Activated CD8-positive, alpha-beta T cell treated with anti-CD3 and anti-CD28 coated beads for 36 hours (primary cell): ENCODE measurements around the gene ZNF333. TPM values are rescaled to one million over a fixed set of nuclear protein-coding genes. Genes with fewer than 3 reads are reported as not detected.
"Not testable (repeated sequence)": the region's sequence is repeated elsewhere in the genome, so short reads cannot be mapped to it uniquely, and the experiment has no call there.

Experiments
- ATAC-seq: fragments of 200-7000 bp; cut with Tn5 transposase; one replicate; pipeline ENCODE4 v1.10.0; 2021; ENCODE audit warnings: mild to moderate bottlenecking, moderate library complexity
- CTCF ChIA-PET: fragments of 350-600 bp; sonication (Branson Sonifier 250); formaldehyde crosslinking; loops from one replicate; lab custom pipeline; 2021; ENCODE audit warnings: antibody characterized with exemption; lab: Charles Lee
- POLR2A ChIA-PET: fragments of 350-600 bp; sonication (Branson Sonifier 250); formaldehyde crosslinking; loops from one replicate; lab custom pipeline; 2021; ENCODE audit warnings: antibody characterized with exemption; lab: Charles Lee
- DNase-seq: peaks from one replicate; pipeline ENCODE4 v3.0.0-alpha.2; 2020
- H3K27ac Mint-ChIP-seq: one replicate; pipeline ENCODE4 v1.8.0; 2021; ENCODE audit warnings: mild to moderate bottlenecking, mixed read lengths
- H3K27me3 Mint-ChIP-seq: one replicate; pipeline ENCODE4 v1.8.0; 2021; ENCODE audit warnings: mixed read lengths
- H3K36me3 Mint-ChIP-seq: one replicate; pipeline ENCODE4 v1.8.0; 2021; ENCODE audit warnings: low read depth, mixed read lengths
- H3K4me1 Mint-ChIP-seq: one replicate; pipeline ENCODE4 v1.8.0; 2021; ENCODE audit warnings: low read depth, mixed read lengths
- H3K4me3 Mint-ChIP-seq: one replicate; pipeline ENCODE4 v1.8.0; 2021; ENCODE audit warnings: mild to moderate bottlenecking, moderate library complexity, mixed read lengths
- H3K9me3 Mint-ChIP-seq: one replicate; pipeline ENCODE4 v1.8.0; 2021; ENCODE audit warnings: mixed read lengths
- CTCF ChIP-seq: fragments of 200-600 bp; IDR thresholded peaks from one replicate; pipeline ENCODE4 v1.8.0; 2022; ENCODE audit warnings: antibody characterized with exemption, mild to moderate bottlenecking
- intact Hi-C: fragments of 100-400 bp; cut with micrococcal nuclease; formaldehyde crosslinking; loops from one replicate; pipeline ENCODE4 v1.10.0; 2022
- total RNA-seq, 2 experiments: library from RNA; stranded (reverse); gene quantifications; one replicate each; pipeline ENCODE4 v1.2.3, GENCODE V29; 2021

ZNF333 gene
- total RNA-seq, 2 experiments from 2014 or later = 12.2 to 14.0 TPM

DNA sequence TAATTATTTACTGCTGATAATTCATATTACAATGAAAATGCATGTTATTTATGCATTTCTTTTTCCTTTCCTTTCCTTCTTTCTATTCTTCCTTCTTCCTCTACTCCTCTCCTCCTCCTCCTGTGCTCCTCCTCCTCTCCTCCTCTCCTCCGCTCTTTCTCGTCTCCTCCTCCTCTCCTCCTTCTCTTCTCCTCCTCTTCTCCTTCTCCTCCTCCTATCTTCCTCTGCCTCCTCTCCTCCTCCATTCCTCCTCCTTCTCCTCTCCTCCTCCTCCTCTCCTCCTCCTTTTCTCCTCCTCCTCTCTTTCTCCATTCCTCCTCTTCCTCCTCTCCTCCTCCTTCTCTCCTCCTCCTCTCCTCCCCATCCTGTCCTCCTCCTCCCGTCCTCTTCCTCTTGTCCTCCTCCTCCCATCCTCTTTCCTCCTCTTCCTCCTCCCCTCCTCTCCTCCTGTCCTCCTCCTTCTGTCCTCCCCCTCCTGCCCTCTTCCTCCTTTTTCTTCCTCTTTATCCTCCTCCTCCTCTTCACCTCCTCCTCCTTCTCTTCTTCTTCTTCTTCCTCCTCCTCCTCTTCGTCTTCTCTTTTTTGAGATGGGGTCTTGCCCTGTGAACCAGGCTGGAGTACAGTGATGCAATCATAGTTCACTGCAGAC is 73.8 kb downstream of the ZNF333 start:
- Mint-ChIP-seq H3K9me3 (no peaks in the 10 kb centered on the region), H3K36me3 (no peaks in the 10 kb centered on the region), H3K4me1 (no peaks in the 10 kb centered on the region), H3K27me3 (peaks cover 4% of the 10 kb centered on the region), H3K4me3 (no peak overlapping the region), H3K27ac (no peak overlapping the region)
- ATAC-seq = no peak
- ChIA-PET POLR2A (interaction anchor here (0.6 kb wide), 1 partner anchor 9 kb away, joined by 3 read pairs; no protein-coding TSS in a partner anchor), CTCF (no interaction called here)
- intact Hi-C loops = no loop called here
- no peak for TF ChIP-seq CTCF
- no peak for DNase-seq

DNA sequence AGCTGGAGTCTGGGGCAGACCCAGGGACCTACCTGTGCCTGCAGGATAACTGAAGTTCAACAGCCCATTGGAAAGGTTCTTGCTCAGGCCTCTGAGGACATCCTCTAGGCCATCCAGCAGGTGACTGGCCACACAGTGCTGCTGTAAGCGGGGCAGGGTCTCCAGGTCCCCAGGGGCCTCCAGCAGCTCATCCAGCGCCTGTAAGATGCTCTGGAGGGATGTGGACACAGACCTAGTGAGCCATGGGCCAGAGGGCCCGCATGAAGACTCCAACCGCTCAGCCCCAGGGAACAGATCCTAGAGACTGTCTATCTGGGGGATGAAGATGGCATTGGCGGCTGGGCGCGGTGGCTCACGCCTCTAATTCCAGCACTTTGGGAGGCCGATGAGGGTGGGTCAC is 74.6 kb downstream of the ZNF333 start:
- H3K27me3 Mint-ChIP-seq = peaks cover 4% of the 10 kb centered on the region
- no peak overlapping the region for H3K27ac Mint-ChIP-seq
- no peak for TF ChIP-seq CTCF
- no peak overlapping the region for H3K4me3 Mint-ChIP-seq
- POLR2A ChIA-PET = no interaction called here
- DNase-seq (no peak), ATAC-seq (no peak)
- H3K4me1 Mint-ChIP-seq = no peaks in the 10 kb centered on the region
- CTCF ChIA-PET = no interaction called here
- intact Hi-C loops = no loop called here
- no peaks in the 10 kb centered on the region for H3K36me3 Mint-ChIP-seq
- no peaks in the 10 kb centered on the region for H3K9me3 Mint-ChIP-seq

DNA sequence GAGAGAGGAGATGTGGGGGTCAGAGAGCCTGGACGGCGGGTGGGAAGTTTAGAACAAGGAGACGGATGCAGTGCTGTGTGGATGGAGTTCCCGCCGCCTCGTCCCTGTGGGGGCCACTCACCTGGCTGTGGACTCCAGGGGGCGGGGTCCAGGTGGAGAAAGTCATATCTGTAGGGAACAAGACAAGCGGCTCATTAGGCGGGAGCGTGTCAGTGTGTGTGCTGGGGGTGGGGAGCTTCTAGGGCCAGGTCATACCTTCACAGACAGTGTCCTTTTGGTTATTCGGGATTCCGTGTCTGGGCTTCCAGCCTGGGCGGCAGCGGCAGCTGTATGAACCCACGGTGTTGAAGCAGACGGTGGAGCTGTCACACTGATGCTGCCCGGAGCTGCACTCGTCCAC is 75.6 kb downstream of the ZNF333 start:
- POLR2A ChIA-PET, intact Hi-C loops, CTCF ChIA-PET, ATAC-seq, H3K4me3 Mint-ChIP-seq, H3K27ac Mint-ChIP-seq, H3K36me3 Mint-ChIP-seq, H3K9me3 Mint-ChIP-seq, DNase-seq, H3K27me3 Mint-ChIP-seq, H3K4me1 Mint-ChIP-seq: not testable (repeated sequence)

DNA sequence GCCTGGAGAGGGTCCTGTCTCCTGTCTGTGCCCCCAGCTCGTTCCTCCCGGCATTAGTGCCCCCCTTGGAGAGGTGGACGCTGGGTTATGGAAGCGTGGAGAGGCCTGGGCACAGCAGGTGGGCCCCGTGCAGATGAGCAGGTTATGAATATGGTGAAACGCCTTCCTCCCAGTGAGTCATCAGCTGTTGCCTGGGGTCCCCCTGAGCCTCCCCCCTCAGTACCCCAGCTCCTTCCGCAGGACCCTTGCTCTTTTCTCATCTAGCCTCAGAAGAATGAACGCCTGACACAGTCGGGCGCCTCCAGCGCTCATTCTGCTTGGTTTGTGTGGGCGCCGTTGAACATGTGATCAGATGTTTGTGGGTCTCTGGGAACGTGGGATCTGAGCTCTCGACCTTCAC is 76.0 kb downstream of the ZNF333 start:
- H3K9me3 Mint-ChIP-seq, H3K27me3 Mint-ChIP-seq, H3K4me1 Mint-ChIP-seq, H3K27ac Mint-ChIP-seq, DNase-seq, CTCF ChIA-PET, H3K36me3 Mint-ChIP-seq, H3K4me3 Mint-ChIP-seq, POLR2A ChIA-PET, intact Hi-C loops, ATAC-seq: not testable (repeated sequence)

- Mint-ChIP-seq H3K36me3 (no peaks in the 10 kb centered on the region), H3K9me3 (no peaks in the 10 kb centered on the region), H3K4me3 (no peak overlapping the region), H3K4me1 (no peaks in the 10 kb centered on the region), H3K27me3 (peaks cover 4% of the 10 kb centered on the region), H3K27ac (no peak overlapping the region)
- ChIA-PET POLR2A (no interaction called here), CTCF (no interaction called here)
- intact Hi-C loops = no loop called here
- no peak for TF ChIP-seq CTCF
- ATAC-seq (no peak), DNase-seq (no peak)
These were observed 77.7 kb downstream of the ZNF333 start for GRCh38 chr19:14767466-14767971.

- ATAC-seq (no peak), DNase-seq (no peak)
- CTCF ChIA-PET = no interaction called here
- H3K9me3 Mint-ChIP-seq = no peaks in the 10 kb centered on the region
- no peaks in the 10 kb centered on the region for H3K4me1 Mint-ChIP-seq
- H3K4me3 Mint-ChIP-seq = no peak overlapping the region
- intact Hi-C loops = no loop called here
- no peak overlapping the region for H3K27ac Mint-ChIP-seq
- no peaks in the 10 kb centered on the region for H3K36me3 Mint-ChIP-seq
- POLR2A ChIA-PET = interaction anchor here (0.7 kb wide), 1 partner anchor 59 kb away, joined by 3 read pairs; no protein-coding TSS in a partner anchor
- no peak for TF ChIP-seq CTCF
- peaks cover 4% of the 10 kb centered on the region for H3K27me3 Mint-ChIP-seq
These were observed 78.2 kb downstream of the ZNF333 start for GRCh38 chr19:14768001-14768400.
